ENCODE data around the gene SIPA1L3.

DNA sequence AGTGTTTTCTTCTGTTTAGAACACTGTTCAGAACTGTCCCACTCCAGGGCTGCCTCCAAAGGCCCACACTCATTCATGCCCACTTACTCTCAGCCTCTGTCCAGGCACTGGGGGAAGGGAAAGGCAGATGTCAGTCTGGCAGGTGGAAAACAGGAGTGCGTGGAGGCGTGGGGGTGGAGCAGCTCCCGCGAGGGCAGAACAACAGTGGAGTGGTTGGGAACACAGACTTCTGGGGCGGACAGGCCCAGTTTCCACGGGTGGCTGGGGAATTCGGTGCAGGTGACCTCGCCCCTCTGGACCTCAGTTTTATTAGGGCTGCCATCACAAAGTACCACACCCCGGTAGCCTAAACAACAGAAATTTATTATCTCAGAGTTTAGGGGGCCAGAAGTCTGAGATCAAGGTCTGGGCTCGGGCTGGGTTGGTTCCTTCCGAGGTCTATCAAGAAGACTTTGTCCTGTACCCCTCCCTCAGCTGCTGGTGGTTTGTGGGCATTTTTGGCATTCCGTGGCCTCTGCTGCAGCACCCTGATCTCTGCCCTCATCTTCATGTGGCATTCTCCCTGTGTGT lies 59.7 kb downstream of the SIPA1L3 start:
- TF ChIP-seq, protein P1, sequence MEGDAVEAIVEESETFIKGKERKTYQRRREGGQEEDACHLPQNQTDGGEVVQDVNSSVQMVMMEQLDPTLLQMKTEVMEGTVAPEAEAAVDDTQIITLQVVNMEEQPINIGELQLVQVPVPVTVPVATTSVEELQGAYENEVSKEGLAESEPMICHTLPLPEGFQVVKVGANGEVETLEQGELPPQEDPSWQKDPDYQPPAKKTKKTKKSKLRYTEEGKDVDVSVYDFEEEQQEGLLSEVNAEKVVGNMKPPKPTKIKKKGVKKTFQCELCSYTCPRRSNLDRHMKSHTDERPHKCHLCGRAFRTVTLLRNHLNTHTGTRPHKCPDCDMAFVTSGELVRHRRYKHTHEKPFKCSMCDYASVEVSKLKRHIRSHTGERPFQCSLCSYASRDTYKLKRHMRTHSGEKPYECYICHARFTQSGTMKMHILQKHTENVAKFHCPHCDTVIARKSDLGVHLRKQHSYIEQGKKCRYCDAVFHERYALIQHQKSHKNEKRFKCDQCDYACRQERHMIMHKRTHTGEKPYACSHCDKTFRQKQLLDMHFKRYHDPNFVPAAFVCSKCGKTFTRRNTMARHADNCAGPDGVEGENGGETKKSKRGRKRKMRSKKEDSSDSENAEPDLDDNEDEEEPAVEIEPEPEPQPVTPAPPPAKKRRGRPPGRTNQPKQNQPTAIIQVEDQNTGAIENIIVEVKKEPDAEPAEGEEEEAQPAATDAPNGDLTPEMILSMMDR (IDR thresholded peaks at IDR 0.05), result no peak
- TF ChIP-seq POLR2A (IDR thresholded peaks at IDR 0.05), result no peak

Measured in upper lobe of left lung (tissue), 4 donors.